Measurements from ENCODE around the gene PRSS27. TPM values are rescaled to one million over a fixed set of nuclear protein-coding genes. Genes with fewer than 3 reads are reported as not detected.

Gene PRSS27
- total and polyA plus RNA-seq, 12 donors = 0.11 to 0.75 (median 0.44) TPM; not detected in 1

DNA sequence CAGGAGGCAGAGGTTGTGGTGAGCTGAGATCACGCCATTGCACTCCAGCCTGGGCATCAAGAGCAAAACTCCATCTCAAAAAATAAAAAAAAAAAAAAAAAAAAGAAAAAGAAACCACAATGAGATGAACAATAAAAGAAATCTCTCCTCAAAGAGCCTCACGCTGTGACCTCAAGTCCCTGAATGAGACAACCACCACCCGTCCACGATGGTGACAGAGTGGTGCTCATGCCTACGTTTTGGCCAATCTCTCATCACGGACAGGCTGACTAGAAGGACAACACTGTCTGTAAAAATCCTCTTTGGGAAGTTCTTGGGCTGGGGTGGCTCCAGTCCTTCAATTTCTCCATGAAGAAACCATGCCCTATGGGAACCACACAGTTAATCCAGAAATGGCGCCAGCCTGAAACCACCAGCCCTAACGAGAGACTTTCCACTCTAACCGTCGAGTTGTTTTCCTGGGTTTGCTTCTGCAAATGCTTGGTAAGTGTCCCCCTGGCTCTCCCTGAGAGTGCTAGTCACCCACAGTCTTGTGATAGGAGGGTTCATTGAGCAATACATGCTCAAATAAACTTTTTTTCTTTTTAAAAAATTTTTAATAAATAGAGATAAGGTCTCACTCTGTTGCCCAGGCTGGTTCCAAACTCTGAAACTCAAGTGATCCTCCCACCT is 15.0 kb upstream of the PRSS27 start:
- Histone ChIP-seq H3K4me3 (no peak overlapping the region), H3K36me3 (no peaks in the 10 kb centered on the region), H3K9me3 (no peaks in the 10 kb centered on the region), H3K27me3 (peaks cover 0 to 25% (median 0%) of the 10 kb centered on the region in 7 donors), H3K4me1 (no peaks in the 10 kb centered on the region), H3K27ac (no peak overlapping the region)
- TF ChIP-seq, protein P1, sequence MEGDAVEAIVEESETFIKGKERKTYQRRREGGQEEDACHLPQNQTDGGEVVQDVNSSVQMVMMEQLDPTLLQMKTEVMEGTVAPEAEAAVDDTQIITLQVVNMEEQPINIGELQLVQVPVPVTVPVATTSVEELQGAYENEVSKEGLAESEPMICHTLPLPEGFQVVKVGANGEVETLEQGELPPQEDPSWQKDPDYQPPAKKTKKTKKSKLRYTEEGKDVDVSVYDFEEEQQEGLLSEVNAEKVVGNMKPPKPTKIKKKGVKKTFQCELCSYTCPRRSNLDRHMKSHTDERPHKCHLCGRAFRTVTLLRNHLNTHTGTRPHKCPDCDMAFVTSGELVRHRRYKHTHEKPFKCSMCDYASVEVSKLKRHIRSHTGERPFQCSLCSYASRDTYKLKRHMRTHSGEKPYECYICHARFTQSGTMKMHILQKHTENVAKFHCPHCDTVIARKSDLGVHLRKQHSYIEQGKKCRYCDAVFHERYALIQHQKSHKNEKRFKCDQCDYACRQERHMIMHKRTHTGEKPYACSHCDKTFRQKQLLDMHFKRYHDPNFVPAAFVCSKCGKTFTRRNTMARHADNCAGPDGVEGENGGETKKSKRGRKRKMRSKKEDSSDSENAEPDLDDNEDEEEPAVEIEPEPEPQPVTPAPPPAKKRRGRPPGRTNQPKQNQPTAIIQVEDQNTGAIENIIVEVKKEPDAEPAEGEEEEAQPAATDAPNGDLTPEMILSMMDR (IDR thresholded peaks at IDR 0.05) = no peak
- intact Hi-C loops (cut with DNase I) = no loop called here
- ATAC-seq = no peak
- DNase-seq = no peak
- 78% methylated on average over 10 of the region's 10 CpGs for WGBS, 2 donors

DNA sequence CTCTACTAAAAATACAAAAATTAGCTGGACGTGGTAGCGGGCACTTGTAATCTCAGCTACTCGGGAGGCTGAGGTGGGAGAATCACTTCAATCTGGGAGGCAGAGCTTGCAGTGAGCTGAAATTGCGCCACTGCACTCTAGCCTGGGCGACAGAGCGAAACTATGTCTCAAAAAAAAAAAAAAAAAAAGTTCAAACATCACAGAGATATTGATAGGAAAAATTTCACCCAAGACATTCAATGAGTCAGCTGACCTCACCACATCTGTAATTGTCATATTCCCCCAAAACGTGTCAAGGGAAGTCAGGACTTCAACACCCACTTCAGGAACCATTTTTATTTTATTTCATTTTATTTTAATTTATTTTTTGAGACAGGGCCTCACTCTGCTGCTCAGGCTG is 8.0 kb upstream of the PRSS27 start:
- intact Hi-C loops (cut with DNase I) = no loop called here
- H3K36me3 ChIP-seq = no peaks in the 10 kb centered on the region

DNA sequence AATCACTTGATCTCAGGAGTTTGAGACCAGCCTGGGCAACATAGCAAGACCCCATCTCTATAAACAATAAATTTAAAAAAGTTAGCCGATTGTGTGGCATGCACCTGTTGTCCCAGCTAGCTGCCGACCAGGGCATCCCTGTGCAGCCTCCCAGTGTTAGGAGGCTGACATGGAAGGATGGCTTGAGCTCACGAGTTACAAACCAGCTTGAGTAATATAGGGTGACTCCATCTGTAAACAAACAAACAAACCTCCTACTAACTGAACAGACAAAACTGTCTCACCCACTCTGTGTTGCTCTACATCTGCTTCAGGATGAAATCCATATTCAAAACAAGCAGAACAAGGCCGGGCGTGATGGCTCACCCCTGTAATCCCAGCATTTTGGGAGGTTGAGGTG is 6.9 kb upstream of the PRSS27 start:
- no peaks in the 10 kb centered on the region for H3K36me3 ChIP-seq

More for the DNA sequence above, 8.0 kb upstream of the PRSS27 start:
- ATAC-seq (no peak), DNase-seq (no peak)
- WGBS, 2 donors = 87 to 91% methylated on average over 7 of the region's 7 CpGs
- no peaks in the 10 kb centered on the region for H3K9me3 ChIP-seq
- no peaks in the 10 kb centered on the region for H3K4me1 ChIP-seq
- H3K4me3 ChIP-seq = no peak overlapping the region
- TF ChIP-seq, protein P1 (IDR thresholded peaks at IDR 0.05) = no peak
- peaks cover 0 to 14% (median 0%) of the 10 kb centered on the region in 7 donors for H3K27me3 ChIP-seq
- no peak overlapping the region for H3K27ac ChIP-seq

DNA sequence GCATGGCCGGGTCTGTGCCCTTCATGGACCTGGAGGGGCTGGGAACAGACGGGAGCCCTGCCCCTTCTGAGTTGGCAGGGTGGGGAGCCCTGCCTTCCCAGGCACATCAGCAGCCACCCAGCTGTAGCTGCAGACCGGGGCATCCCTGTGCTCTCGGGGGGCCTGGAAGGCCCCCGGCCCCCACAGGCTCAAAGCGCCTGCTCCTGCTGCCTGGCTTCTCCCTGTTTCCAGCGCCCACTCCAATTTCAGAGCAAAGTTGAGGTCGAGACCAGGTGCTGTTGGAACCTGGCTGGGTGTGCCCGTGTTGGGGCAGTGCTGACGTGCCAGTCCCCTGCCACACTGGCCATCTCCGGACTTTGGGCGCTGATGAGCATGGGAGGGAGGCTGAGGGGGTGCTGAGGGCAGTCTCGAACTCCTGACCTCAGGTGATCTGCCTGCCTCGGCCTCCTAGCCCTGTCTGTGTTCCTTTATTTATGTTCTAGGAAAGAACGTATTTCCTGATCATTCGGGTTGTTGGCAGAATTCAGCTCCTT is 4.9 kb upstream of the PRSS27 start:
- DNase-seq (no peak), ATAC-seq (no peak)
- no peaks in the 10 kb centered on the region for H3K36me3 ChIP-seq
- peaks cover 0 to 16% (median 14%) of the 10 kb centered on the region in 9 donors for H3K4me1 ChIP-seq
- peaks cover 0 to 14% (median 0%) of the 10 kb centered on the region in 7 donors for H3K27me3 ChIP-seq
- TF ChIP-seq, protein P1 (IDR thresholded peaks at IDR 0.05) = no peak
- intact Hi-C loops (cut with DNase I) = loop anchor here in 1 of 10 donors (5.0 kb wide), 1 partner anchor 43 kb away; the partner anchor contains the start of gene KCTD5
- 70 to 75% methylated on average over 16 of the region's 16 CpGs for WGBS, 2 donors
- H3K27ac ChIP-seq = no peak overlapping the region
- H3K9me3 ChIP-seq = no peaks in the 10 kb centered on the region
- no peak overlapping the region for H3K4me3 ChIP-seq

More for the DNA sequence above, 6.9 kb upstream of the PRSS27 start:
- Histone ChIP-seq H3K9me3 (no peaks in the 10 kb centered on the region), H3K27ac (no peak overlapping the region), H3K27me3 (peaks cover 0 to 14% (median 0%) of the 10 kb centered on the region in 7 donors), H3K4me1 (peaks cover 0 to under 1% (median 0%) of the 10 kb centered on the region in 9 donors), H3K4me3 (no peak overlapping the region)
- DNase-seq (no peak), ATAC-seq (no peak)
- TF ChIP-seq, protein P1 (IDR thresholded peaks at IDR 0.05) = no peak
- intact Hi-C loops (cut with DNase I) = no loop called here
- WGBS, 2 donors = 85 to 89% methylated on average over 5 of the region's 5 CpGs

All from heart right ventricle (tissue), 16 donors.